MG63 (cell line): ENCODE results near the gene SNRNP70. TPM values are rescaled to one million over a fixed set of nuclear protein-coding genes. Genes with fewer than 3 reads are reported as not detected.
A peak's percentile ranks its signal among the peaks of the same experiment; 100 is the strongest.
"Not testable (repeated sequence)": the region's sequence is repeated elsewhere in the genome, so short reads cannot be mapped to it uniquely, and the experiment has no call there.

Experiments
- DNase-seq: peaks from one replicate; pipeline ENCODE4 v3.0.0-alpha.2; 2020
- H3K27me3 ChIP-seq: fragments of 250-450 bp; sonication (Bioruptor Pico); 2 replicates; pipeline ENCODE4 v1.5.1; 2020; ENCODE audit warnings: mild to moderate bottlenecking, moderate library complexity
- H3K36me3 ChIP-seq: fragments of 250-450 bp; sonication (Bioruptor Pico); 2 replicates; pipeline ENCODE4 v1.5.1; 2020; ENCODE audit warnings: mild to moderate bottlenecking, moderate library complexity
- H3K4me3 ChIP-seq: fragments of 250-450 bp; sonication (Bioruptor Pico); 2 replicates; pipeline ENCODE4 v1.5.1; 2020; ENCODE audit warnings: mild to moderate bottlenecking, moderate library complexity
- H3K9me3 ChIP-seq: fragments of 250-450 bp; sonication (Bioruptor Pico); 2 replicates; pipeline ENCODE4 v1.5.1; 2020; ENCODE audit warnings: mild to moderate bottlenecking, moderate library complexity
- total RNA-seq: library from RNA; depleted of rRNA; stranded (reverse); fragments of >200 nt; shearing (Covaris generic); gene quantifications from 2 replicates; pipeline ENCODE4 v1.2.3, GENCODE V29; 2014; ENCODE audit warnings: low replicate concordance

Gene SNRNP70
- total RNA-seq, 1 experiment from 2014 or later, result 247 TPM

GRCh38 chr19:49059053-49059452 lies 26.2 kb upstream of the SNRNP70 start:
- no peak for DNase-seq
- no peaks in the 10 kb centered on the region for H3K9me3 ChIP-seq
- H3K4me3 ChIP-seq, result no peak overlapping the region
- no peaks in the 10 kb centered on the region for H3K36me3 ChIP-seq
- H3K27me3 ChIP-seq, result peaks cover 10% of the 10 kb centered on the region; the same call in 1 of the 2 replicates

GRCh38 chr19:49061000-49061399 lies 24.3 kb upstream of the SNRNP70 start:
- no peaks in the 10 kb centered on the region for H3K9me3 ChIP-seq

GRCh38 chr19:49061445-49061844 lies 23.8 kb upstream of the SNRNP70 start:
- DNase-seq, result no peak
- H3K9me3 ChIP-seq, result no peaks in the 10 kb centered on the region
- no peak overlapping the region for H3K4me3 ChIP-seq
- peaks cover 9% of the 10 kb centered on the region for H3K27me3 ChIP-seq
- H3K36me3 ChIP-seq, result no peaks in the 10 kb centered on the region

More at GRCh38 chr19:49061000-49061399, 24.3 kb upstream of the SNRNP70 start:
- Histone ChIP-seq H3K36me3 (no peaks in the 10 kb centered on the region), H3K27me3 (peaks cover 10% of the 10 kb centered on the region; the same call in 1 of the 2 replicates), H3K4me3 (no peak overlapping the region)
- DNase-seq, result no peak

GRCh38 chr19:49064029-49064629 lies 21.1 kb upstream of the SNRNP70 start:
- no peaks in the 10 kb centered on the region for H3K9me3 ChIP-seq
- H3K27me3 ChIP-seq, result peaks cover 18% of the 10 kb centered on the region
- H3K4me3 ChIP-seq, result no peak overlapping the region
- no peak for DNase-seq
- H3K36me3 ChIP-seq, result no peaks in the 10 kb centered on the region

GRCh38 chr19:49064768-49065611 lies 20.3 kb upstream of the SNRNP70 start, which contains the start of gene NTF4:
NTF4 (minus strand) TSS chr19:49064818; CDS start chr19:49061997, 2,821 bp downstream.
- no peak for DNase-seq
- H3K4me3 ChIP-seq, result no peak within 1 kb of the TSS
- H3K9me3 ChIP-seq, result no peaks in the 10 kb centered on the region
- no peaks in the 10 kb centered on the region for H3K36me3 ChIP-seq
- peaks cover 20% of the 10 kb centered on the region for H3K27me3 ChIP-seq

- Histone ChIP-seq H3K36me3 (no peaks in the 10 kb centered on the region), H3K27me3 (peaks cover 20% of the 10 kb centered on the region), H3K4me3 (no peak overlapping the region), H3K9me3 (no peaks in the 10 kb centered on the region)
- DNase-seq, result no peak
Measured at GRCh38 chr19:49065905-49066512, 19.2 kb upstream of the SNRNP70 start.

GRCh38 chr19:49067554-49067953 lies 17.7 kb upstream of the SNRNP70 start:
- no peaks in the 10 kb centered on the region for H3K36me3 ChIP-seq
- DNase-seq, result no peak
- H3K27me3 ChIP-seq, result peaks cover 26% of the 10 kb centered on the region
- H3K9me3 ChIP-seq, result no peaks in the 10 kb centered on the region
- H3K4me3 ChIP-seq, result no peak overlapping the region

GRCh38 chr19:49069026-49069425 lies 16.2 kb upstream of the SNRNP70 start:
- no peaks in the 10 kb centered on the region for H3K36me3 ChIP-seq
- DNase-seq, result no peak
- no peak overlapping the region for H3K4me3 ChIP-seq
- no peaks in the 10 kb centered on the region for H3K9me3 ChIP-seq
- H3K27me3 ChIP-seq, result peaks cover 38% of the 10 kb centered on the region

GRCh38 chr19:49070416-49070815 lies 14.8 kb upstream of the SNRNP70 start:
- Histone ChIP-seq H3K36me3 (no peaks in the 10 kb centered on the region), H3K9me3 (no peaks in the 10 kb centered on the region), H3K27me3 (peaks cover 38% of the 10 kb centered on the region), H3K4me3 (no peak overlapping the region)
- DNase-seq, result no peak

GRCh38 chr19:49071860-49072547 lies 13.2 kb upstream of the SNRNP70 start:
- peak; percentile 28 for DNase-seq
- Histone ChIP-seq H3K27me3 (peaks cover 33% of the 10 kb centered on the region), H3K36me3 (no peaks in the 10 kb centered on the region), H3K4me3 (no peak overlapping the region), H3K9me3 (no peaks in the 10 kb centered on the region)

- Histone ChIP-seq H3K27me3 (peaks cover 21% of the 10 kb centered on the region), H3K4me3 (no peak overlapping the region), H3K36me3 (no peaks in the 10 kb centered on the region), H3K9me3 (no peaks in the 10 kb centered on the region)
- DNase-seq, result peak; percentile 38
Measured at GRCh38 chr19:49073514-49074378, 11.5 kb upstream of the SNRNP70 start.

- not testable (repeated sequence) for H3K36me3 ChIP-seq, H3K9me3 ChIP-seq, H3K4me3 ChIP-seq
- peaks cover 18% of the 10 kb centered on the region for H3K27me3 ChIP-seq
- DNase-seq, result peak; percentile 80
Measured at GRCh38 chr19:49074869-49075268, 10.4 kb upstream of the SNRNP70 start.

GRCh38 chr19:49080392-49080791 lies 4.9 kb upstream of the SNRNP70 start:
- no peak for DNase-seq
- Histone ChIP-seq H3K27me3 (no peaks in the 10 kb centered on the region), H3K4me3 (no peak overlapping the region), H3K36me3 (peaks cover under 1% of the 10 kb centered on the region), H3K9me3 (no peaks in the 10 kb centered on the region)

GRCh38 chr19:49081273-49081672 lies 4.0 kb upstream of the SNRNP70 start:
- DNase-seq, result no peak
- Histone ChIP-seq H3K4me3 (no peak overlapping the region), H3K36me3 (peaks cover 9% of the 10 kb centered on the region), H3K9me3 (no peaks in the 10 kb centered on the region), H3K27me3 (no peaks in the 10 kb centered on the region)

- Histone ChIP-seq H3K27me3 (no peaks in the 10 kb centered on the region), H3K4me3 (peak overlapping the region; percentile 99), H3K9me3 (no peaks in the 10 kb centered on the region), H3K36me3 (peaks cover 41% of the 10 kb centered on the region)
- DNase-seq, result no peak
Measured at GRCh38 chr19:49084206-49085019, 838 bp upstream of the SNRNP70 start.
